ENCODE results near the gene MOGAT1.

DNA sequence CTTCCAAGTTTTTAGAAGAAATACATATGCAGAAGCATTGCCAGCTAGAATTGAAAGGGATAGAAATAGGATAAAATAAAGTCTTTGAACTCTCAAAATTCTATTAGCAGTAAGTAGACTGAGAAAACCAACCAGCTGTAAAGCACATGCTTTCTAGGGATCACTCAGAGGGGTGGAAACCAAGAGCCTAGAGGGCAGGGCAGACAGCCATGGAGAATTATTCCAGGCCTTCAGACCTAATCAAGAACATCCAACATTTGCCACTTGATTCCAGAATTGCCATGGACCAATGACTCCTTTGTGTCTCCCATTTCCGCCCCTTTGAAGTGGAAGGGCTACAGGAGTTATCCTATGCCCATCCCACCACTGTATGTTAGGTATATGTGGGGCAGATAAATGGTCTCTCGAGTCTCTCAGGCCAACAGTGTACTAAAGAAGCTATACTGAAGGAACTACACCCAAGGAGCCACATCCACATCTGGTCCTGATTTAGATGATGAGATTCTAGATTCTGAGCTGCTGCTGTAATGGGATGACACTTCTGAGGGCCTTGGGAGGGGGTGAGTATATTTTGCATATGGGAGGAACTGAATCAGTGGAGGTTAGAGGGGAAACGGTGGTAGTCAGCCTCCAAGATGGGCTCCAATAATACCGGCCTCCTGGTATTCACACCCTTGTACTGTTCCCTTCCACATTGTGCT, 19.6 kb upstream of the MOGAT1 start:
- TF ChIP-seq, protein P1, sequence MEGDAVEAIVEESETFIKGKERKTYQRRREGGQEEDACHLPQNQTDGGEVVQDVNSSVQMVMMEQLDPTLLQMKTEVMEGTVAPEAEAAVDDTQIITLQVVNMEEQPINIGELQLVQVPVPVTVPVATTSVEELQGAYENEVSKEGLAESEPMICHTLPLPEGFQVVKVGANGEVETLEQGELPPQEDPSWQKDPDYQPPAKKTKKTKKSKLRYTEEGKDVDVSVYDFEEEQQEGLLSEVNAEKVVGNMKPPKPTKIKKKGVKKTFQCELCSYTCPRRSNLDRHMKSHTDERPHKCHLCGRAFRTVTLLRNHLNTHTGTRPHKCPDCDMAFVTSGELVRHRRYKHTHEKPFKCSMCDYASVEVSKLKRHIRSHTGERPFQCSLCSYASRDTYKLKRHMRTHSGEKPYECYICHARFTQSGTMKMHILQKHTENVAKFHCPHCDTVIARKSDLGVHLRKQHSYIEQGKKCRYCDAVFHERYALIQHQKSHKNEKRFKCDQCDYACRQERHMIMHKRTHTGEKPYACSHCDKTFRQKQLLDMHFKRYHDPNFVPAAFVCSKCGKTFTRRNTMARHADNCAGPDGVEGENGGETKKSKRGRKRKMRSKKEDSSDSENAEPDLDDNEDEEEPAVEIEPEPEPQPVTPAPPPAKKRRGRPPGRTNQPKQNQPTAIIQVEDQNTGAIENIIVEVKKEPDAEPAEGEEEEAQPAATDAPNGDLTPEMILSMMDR (IDR thresholded peaks at IDR 0.05) = no peak
- no peak for TF ChIP-seq POLR2A (IDR thresholded peaks at IDR 0.05)

Data from lower leg skin (tissue), 3 donors.